HG03060 (cell line): Measurements from ENCODE around the gene RBBP8NL.

ENCODE experiments used
- ATAC-seq: cut with Tn5 transposase; IDR thresholded peaks from one replicate; pipeline ENCODE4 v1.9.1; 2021; ENCODE audit warnings: low read depth, moderate number of reproducible peaks; ENCODE audit not compliant: unreplicated experiment

RBBP8NL gene

DNA sequence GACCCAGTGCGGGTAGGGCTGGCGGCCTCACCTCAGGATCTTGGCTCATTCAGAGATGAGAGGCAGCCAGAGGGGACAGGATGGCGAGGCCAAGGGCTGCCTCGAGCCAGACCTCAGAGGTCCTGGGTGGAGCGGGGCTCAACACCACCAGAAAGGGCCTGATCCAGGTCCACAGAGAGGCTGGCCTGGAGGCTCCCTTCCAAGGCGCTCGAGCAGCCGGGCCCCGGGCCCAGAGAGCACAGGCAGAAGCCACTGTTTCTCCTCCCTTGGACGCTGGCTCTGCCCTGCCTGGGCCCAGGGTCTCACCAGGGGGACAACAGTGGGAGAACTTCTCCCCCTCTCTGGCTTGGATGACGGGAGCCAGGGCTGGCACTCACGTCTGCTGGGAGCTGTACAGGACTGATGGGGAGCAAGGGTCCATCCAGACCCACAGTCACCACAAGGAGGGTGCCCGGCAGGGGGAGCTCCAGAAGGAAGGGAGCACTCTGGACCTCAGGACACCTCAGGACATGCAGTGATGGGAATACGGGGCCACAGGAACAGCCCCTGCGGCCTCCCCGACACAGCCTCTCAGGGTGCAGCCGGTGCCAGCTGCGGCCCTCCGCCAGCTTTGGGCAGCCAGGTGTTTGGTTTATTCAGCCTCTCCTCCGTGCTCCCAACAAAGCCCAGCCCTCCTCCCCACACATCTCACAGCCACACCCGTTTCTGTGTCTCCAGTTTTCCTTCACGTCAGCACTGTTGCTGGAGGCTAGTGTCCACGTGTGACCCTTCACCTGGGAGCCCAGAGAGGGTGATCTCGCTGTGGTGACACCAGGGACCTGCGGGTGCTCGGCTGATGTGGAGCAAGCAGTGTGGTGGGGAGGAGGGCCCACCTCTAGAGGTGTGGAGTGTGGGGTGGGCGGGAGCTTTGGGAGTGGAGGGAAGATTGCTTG is 31.8 kb downstream of the RBBP8NL start:
- no peak for ATAC-seq

DNA sequence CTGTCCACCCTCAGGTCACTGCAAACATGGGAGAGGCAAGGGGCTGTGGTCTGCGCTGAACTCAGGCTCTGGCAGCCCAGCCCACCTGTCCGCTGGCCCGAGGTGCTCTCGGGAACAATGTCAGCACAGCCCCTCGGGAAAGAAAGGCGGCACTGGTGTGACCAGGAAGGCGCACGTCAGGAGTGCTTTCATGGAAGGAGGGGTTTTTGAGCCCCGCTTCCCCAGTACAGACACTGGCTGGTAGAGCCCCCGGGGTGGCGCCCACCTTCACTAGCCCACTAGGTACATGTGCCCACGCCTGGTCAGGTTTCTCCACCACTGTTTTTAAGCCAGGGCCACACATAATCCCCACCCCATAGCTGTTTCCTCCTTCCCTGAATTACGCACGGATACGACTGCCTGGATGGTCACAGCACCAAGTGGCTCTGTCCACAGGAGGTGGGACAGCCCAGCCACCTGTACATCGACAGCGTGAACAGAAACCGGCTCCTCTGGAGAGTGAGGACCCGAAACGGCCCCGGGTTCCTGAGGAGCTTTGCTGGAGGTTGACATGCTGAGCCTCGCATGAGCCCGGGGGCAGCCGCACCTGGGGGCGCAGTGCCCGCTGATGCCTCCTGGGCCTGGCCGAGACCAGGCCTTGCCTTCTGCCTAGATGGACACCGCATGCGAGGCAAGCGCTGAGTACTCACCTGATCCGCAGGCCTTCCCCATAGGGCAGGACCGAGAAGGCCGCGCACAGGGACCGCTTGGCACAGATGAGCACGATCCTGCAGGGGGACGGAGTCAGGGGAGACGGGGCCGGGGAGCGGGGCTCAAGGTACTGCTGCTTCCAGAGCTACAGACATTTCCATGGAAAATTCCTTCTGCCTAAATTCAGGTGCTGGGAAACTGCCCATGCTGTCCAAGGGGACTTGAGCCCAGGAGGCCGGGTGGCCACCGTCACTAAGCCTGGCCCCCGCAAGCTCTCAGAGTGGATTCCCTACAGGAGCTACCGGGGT is 32.8 kb downstream of the RBBP8NL start:
- no peak for ATAC-seq

DNA sequence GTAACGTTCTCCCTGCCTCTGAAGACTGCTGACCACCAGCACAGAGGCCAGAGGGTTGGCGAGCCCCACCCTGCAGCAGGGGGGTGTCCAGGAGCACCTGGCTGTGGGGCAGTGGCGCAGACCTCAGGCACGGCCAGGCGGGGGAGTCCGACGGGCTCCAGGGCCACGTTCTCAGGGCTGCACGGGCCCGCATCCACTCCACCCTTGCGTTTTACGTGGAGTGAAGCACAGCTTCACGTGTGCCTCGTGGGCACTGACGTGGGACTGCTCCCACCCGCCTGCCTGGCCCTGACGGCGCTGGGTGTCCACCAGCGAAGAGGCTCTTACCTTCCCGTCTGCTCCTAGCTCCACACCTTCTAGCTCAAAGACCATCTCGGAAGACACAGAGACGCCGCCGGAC is 33.5 kb downstream of the RBBP8NL start:
- ATAC-seq = no peak

DNA sequence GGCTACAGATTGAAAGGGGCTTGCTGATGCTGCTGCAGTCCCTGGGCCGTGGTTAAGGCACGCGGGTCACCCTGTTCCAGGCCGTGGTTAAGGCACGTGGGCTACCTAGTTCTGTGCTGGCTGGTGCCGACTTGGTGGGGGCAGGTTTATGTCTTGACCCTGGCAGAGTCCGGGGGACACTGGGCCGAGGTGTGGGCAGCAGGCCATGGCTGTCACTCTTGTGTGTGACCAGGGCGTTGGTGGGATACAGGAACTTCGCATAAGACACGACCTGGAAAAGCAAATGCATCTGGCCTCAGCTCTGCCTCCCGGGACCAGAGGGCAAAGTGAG is 34.0 kb downstream of the RBBP8NL start:
- no peak for ATAC-seq

DNA sequence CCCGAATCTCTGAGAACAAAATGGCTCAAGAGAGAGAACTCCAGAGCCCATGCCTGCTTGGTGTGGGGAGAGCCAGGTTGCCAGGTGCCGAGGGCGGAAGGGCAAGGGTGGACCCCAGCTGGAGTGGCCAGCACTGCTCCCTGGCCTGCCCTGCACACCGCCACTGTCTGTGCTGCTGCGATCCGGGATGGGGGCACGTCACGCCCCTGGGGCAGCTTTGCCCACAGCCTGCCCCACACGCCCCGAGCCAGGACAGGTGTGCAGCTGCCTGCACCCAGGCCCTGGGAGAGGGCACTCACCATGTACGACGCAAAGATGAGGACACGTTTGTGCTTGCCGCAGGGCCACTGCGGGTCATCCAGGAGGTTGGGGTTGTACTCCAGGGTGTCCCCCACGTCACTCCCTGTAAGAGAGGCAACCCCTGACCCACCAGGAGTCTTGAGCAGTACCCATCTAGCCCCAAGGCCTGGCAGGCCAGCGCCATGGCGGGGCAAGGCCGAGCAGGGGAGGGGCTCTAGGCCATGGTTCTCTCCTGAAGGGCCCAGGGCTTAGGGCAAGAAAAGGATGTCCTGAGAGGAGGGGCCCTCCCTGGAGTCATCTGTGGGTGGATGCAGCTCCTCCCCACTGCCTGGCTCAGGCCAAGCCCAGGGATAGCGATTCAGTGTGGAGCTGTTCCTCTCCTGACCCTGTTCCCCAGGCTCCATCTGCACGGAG is 34.6 kb downstream of the RBBP8NL start:
- no peak for ATAC-seq

DNA sequence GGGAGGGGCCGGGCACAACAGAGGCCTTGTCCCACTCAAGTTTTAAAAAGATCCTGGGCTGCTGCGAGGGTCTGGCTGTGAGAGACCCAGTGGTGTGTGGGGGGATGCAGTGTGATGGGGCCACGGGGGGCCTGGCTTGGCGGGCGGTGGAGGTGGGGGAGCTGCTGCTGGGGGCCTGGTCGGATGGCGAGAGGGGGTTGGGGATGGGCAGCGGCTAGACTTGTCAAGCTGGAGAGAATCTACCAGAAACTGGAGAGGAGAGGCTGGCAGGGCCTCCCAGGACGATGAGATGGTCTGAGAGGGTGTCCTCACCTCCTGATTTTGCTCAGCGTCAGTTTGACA is 35.3 kb downstream of the RBBP8NL start:
- no peak for ATAC-seq

GRCh38 chr20:62391165-62392076 is 35.9 kb downstream of the RBBP8NL start:
- no peak for ATAC-seq

- no peak for ATAC-seq
Measured at GRCh38 chr20:62390317-62391164, 36.8 kb downstream of the RBBP8NL start.

- no peak for ATAC-seq
Measured at GRCh38 chr20:62389601-62390087, 37.7 kb downstream of the RBBP8NL start.

- no peak for ATAC-seq
Measured at GRCh38 chr20:62388839-62389600, 38.3 kb downstream of the RBBP8NL start.

DNA sequence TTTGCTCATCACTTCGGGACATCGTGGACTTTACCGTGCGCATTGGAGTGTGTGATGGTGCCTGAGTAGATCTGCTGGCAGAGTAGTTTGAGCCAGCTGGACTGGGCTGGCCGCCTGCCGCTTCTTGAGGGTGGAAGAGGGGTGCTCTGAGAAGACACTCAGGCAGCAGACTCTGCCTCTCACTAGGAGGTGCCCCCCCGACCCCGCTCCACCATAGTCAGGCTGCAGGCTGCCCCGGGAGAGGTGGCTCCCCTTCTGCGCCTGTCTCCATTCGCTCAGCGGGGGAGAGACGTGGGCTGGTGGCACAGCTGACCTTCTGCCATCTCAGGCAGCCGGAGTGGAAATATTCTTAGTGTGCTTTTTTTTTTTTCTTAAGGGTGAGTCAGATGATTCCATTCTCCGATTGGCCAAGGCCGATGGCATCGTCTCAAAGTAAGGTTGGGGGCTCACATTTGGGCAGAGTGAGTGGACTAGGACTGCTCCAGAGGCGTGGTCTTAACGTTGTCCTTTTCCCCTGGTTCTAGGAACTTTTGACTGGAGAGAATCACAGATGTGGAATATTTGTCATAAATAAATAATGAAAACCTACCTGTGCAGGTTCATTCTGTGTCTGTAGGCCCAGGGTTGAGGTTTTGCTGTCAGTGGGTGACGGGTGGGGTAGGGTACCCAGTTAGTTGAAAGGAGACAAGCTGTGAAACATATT is 39.3 kb downstream of the RBBP8NL start:
- ATAC-seq = no peak

- ATAC-seq = no peak
Measured at GRCh38 chr20:62387219-62387913, 40.0 kb downstream of the RBBP8NL start.

- peak; percentile 72 for ATAC-seq
Measured at GRCh38 chr20:62386383-62387218, 40.7 kb downstream of the RBBP8NL start, which contains the start of gene RPS21. Gene RPS21, plus strand, starts transcription at chr20:62387103. Its CDS starts 236 bp downstream, at chr20:62387339.

- no peak for ATAC-seq
Measured at GRCh38 chr20:62382306-62383198, 44.8 kb downstream of the RBBP8NL start.

GRCh38 chr20:62381842-62382241 is 45.5 kb downstream of the RBBP8NL start:
- ATAC-seq = no peak
